ENCODE results near the gene ZNF717. TPM values are rescaled to one million over a fixed set of nuclear protein-coding genes. Genes with fewer than 3 reads are reported as not detected.
"Not testable (repeated sequence)": the region's sequence is repeated elsewhere in the genome, so short reads cannot be mapped to it uniquely, and the experiment has no call there.

Gene ZNF717
- total and polyA plus RNA-seq, 4 donors: 2.5 to 28.5 (median 9.0) TPM

DNA sequence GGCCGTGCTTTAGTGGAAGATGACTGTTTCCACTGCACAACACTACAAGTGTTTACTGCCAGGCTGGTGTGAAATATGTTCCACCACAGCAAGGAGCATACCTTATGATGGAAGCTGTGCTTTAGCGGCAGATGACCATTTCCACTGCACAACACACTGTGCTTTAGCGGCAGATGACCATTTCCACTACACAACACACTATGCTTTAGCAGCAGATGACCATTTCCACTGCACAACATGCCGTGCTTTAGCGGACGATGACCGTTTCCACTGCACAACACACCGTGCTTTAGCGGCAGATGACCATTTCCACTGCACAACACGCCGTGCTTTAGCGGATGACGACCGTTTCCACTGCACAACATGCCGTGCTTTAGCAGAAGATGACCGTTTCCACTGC, 2.8 kb downstream of the ZNF717 start:
- H3K36me3 ChIP-seq (ENCODE audit: control insufficient read depth in 4 of 4, insufficient read depth in 4 of 4, low read length in 4 of 4): peaks cover 4 to 40% (median 23%) of the 10 kb centered on the region in 4 donors
- peaks cover 1 to 24% (median 11%) of the 10 kb centered on the region in 4 donors for H3K9me3 ChIP-seq (ENCODE audit: control insufficient read depth in 4 of 4, insufficient read depth in 3 of 4, low read length in 3 of 4)
- 97 to 98% methylated on average over 16 of the region's 16 CpGs for WGBS, 2 donors

DNA sequence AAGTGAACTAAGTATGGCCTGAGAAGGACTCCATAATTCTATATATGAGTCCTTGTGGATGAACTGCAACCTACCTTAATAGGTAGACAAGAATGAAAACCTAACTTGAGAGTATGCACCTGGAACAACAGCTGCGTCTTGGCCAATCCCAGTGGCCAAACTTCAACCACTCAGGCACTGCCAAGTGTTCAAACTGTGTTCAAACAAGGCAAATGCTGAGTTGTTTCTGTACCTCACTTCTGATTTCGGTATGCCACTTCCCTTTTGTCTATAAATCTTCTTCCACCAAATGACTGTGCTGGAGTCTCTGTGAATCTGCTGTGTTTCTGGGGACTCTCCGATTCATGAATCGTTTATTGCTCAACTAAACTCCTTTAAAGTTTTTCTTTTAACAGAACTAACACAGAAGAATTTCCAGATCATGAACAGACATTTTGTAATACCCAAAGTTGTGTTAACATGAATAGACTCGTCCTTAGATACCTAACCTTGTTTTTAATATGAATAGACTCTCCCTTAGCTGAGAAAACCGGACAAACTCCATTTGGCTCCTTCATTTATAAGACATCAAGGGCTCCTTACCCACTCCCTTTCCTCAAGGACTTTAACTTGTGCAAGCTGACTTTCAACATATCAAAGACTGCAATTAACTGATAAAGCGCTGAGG, 4.1 kb downstream of the ZNF717 start:
- H3K27ac ChIP-seq (ENCODE audit: low read depth in 1 of 2, low read length in 1 of 2): no peak overlapping the region
- H3K4me3 ChIP-seq: no peak overlapping the region
- no peaks in the 10 kb centered on the region for H3K27me3 ChIP-seq (ENCODE audit: control insufficient read depth in 3 of 3, insufficient read depth in 3 of 3, low read length in 2 of 3)
- peaks cover 0 to 5% (median 0%) of the 10 kb centered on the region in 5 donors for H3K4me1 ChIP-seq (ENCODE audit: control insufficient read depth in 5 of 5, insufficient read depth in 5 of 5, low read length in 5 of 5)
- peaks cover 4 to 49% (median 27%) of the 10 kb centered on the region in 4 donors for H3K36me3 ChIP-seq (ENCODE audit: control insufficient read depth in 4 of 4, insufficient read depth in 4 of 4, low read length in 4 of 4)
- H3K9me3 ChIP-seq (ENCODE audit: control insufficient read depth in 4 of 4, insufficient read depth in 3 of 4, low read length in 3 of 4): peaks cover 3 to 23% (median 13%) of the 10 kb centered on the region in 4 donors
- WGBS, 2 donors: 74 to 75% methylated on average over 7 of the region's 7 CpGs
- H3K9ac ChIP-seq (ENCODE audit: insufficient read depth in 1 of 2, low read length in 2 of 2): no peak overlapping the region
- TF ChIP-seq, protein P1, sequence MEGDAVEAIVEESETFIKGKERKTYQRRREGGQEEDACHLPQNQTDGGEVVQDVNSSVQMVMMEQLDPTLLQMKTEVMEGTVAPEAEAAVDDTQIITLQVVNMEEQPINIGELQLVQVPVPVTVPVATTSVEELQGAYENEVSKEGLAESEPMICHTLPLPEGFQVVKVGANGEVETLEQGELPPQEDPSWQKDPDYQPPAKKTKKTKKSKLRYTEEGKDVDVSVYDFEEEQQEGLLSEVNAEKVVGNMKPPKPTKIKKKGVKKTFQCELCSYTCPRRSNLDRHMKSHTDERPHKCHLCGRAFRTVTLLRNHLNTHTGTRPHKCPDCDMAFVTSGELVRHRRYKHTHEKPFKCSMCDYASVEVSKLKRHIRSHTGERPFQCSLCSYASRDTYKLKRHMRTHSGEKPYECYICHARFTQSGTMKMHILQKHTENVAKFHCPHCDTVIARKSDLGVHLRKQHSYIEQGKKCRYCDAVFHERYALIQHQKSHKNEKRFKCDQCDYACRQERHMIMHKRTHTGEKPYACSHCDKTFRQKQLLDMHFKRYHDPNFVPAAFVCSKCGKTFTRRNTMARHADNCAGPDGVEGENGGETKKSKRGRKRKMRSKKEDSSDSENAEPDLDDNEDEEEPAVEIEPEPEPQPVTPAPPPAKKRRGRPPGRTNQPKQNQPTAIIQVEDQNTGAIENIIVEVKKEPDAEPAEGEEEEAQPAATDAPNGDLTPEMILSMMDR (IDR thresholded peaks at IDR 0.05; ENCODE audit: control extremely low read depth, extremely low read depth): no peak
- no peak for ATAC-seq (ENCODE audit: insufficient read depth, low FRiP score)
- peak in 1 of 3 donors; percentile 31 for DNase-seq

More for the DNA sequence above, 2.8 kb downstream of the ZNF717 start:
- DNase-seq (no peak), ATAC-seq (ENCODE audit: insufficient read depth, low FRiP score) (no peak)
- Histone ChIP-seq H3K9ac (ENCODE audit: insufficient read depth in 1 of 2, low read length in 2 of 2) (no peak overlapping the region), H3K27me3 (ENCODE audit: control insufficient read depth in 3 of 3, insufficient read depth in 3 of 3, low read length in 2 of 3) (no peaks in the 10 kb centered on the region), H3K4me1 (ENCODE audit: control insufficient read depth in 5 of 5, insufficient read depth in 5 of 5, low read length in 5 of 5) (peaks cover 0 to 5% (median 0%) of the 10 kb centered on the region in 5 donors), H3K4me3 (no peak overlapping the region), H3K27ac (ENCODE audit: low read depth in 1 of 2, low read length in 1 of 2) (no peak overlapping the region)
- TF ChIP-seq, protein P1 (IDR thresholded peaks at IDR 0.05; ENCODE audit: control extremely low read depth, extremely low read depth): no peak

DNA sequence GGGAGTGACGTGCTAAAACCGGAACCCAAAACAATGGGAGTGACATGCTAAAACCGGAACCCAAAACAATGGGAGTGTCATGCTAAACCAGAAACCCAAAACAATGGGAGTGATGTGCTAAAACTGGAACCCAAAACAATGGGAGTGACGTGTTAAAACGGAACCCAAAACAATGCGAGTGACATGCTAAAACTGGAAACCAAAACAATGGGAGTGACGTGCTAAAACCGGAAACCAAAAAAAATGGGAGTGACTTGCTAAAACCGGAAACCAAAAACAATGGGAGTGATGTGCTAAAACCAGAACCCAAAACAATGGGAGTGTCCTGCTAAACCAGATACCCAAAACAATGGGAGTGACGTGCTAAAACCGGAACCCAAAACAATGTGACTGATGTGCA, 7.6 kb downstream of the ZNF717 start:
- peaks cover 3 to 21% (median 12%) of the 10 kb centered on the region in 4 donors for H3K9me3 ChIP-seq (ENCODE audit: control insufficient read depth in 4 of 4, insufficient read depth in 3 of 4, low read length in 3 of 4)
- ATAC-seq (ENCODE audit: insufficient read depth, low FRiP score); H3K4me1 ChIP-seq (ENCODE audit: control insufficient read depth in 5 of 5, insufficient read depth in 5 of 5, low read length in 5 of 5); H3K4me3 ChIP-seq; H3K27me3 ChIP-seq (ENCODE audit: control insufficient read depth in 3 of 3, insufficient read depth in 3 of 3, low read length in 2 of 3); H3K9ac ChIP-seq (ENCODE audit: insufficient read depth in 1 of 2, low read length in 2 of 2); DNase-seq; H3K27ac ChIP-seq (ENCODE audit: low read depth in 1 of 2, low read length in 1 of 2): not testable (repeated sequence)
- WGBS, 2 donors: 85 to 88% methylated on average over 11 of the region's 11 CpGs
- H3K36me3 ChIP-seq (ENCODE audit: control insufficient read depth in 4 of 4, insufficient read depth in 4 of 4, low read length in 4 of 4): peaks cover 4 to 45% (median 25%) of the 10 kb centered on the region in 4 donors

DNA sequence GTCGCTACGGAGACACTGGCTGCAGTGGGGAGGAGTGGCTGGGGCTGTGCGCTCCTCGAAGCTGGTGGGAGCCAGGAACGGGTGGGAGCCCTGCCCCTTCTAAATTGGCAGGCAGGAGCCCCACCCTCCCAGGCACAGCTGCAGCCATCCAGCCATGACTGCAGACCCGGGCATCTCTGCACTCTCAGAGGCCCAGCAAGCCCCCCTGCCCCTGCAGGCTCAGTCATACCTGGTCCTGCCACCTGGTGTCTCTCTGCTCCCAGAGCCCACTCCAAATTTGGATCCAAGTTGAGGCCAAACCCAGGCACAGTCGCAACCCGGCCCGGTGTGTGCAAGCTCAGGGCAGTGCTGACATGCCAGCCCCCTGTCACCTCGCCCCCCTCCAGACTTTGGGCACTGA, 13.7 kb downstream of the ZNF717 start:
- not testable (repeated sequence) for ATAC-seq (ENCODE audit: insufficient read depth, low FRiP score)
- 76 to 86% methylated on average over 10 of the region's 10 CpGs for WGBS, 2 donors
- H3K36me3 ChIP-seq (ENCODE audit: control insufficient read depth in 4 of 4, insufficient read depth in 4 of 4, low read length in 4 of 4): peaks cover 0 to 31% (median 15%) of the 10 kb centered on the region in 4 donors

More for the DNA sequence above, 13.7 kb downstream of the ZNF717 start:
- peaks cover 0 to 36% (median 7%) of the 10 kb centered on the region in 4 donors for H3K9me3 ChIP-seq (ENCODE audit: control insufficient read depth in 4 of 4, insufficient read depth in 3 of 4, low read length in 3 of 4)
- not testable (repeated sequence) for H3K27ac ChIP-seq (ENCODE audit: low read depth in 1 of 2, low read length in 1 of 2); H3K27me3 ChIP-seq (ENCODE audit: control insufficient read depth in 3 of 3, insufficient read depth in 3 of 3, low read length in 2 of 3); H3K9ac ChIP-seq (ENCODE audit: insufficient read depth in 1 of 2, low read length in 2 of 2); H3K4me3 ChIP-seq; DNase-seq; H3K4me1 ChIP-seq (ENCODE audit: control insufficient read depth in 5 of 5, insufficient read depth in 5 of 5, low read length in 5 of 5)
